K562 treated with DMSO at 1 percent for 4 hours (cell line): ENCODE data around the gene GDF3. TPM values are rescaled to one million over a fixed set of nuclear protein-coding genes. Genes with fewer than 3 reads are reported as not detected.

Experiments
- total RNA-seq: library from RNA; unstranded; fragments of 300-600 nt; gene quantifications from 2 replicates; pipeline ENCODE4 v1.2.3, GENCODE V29; 2022; ENCODE audit not compliant: insufficient read depth

The GDF3 gene
- total RNA-seq = not detected in 2 replicates

DNA sequence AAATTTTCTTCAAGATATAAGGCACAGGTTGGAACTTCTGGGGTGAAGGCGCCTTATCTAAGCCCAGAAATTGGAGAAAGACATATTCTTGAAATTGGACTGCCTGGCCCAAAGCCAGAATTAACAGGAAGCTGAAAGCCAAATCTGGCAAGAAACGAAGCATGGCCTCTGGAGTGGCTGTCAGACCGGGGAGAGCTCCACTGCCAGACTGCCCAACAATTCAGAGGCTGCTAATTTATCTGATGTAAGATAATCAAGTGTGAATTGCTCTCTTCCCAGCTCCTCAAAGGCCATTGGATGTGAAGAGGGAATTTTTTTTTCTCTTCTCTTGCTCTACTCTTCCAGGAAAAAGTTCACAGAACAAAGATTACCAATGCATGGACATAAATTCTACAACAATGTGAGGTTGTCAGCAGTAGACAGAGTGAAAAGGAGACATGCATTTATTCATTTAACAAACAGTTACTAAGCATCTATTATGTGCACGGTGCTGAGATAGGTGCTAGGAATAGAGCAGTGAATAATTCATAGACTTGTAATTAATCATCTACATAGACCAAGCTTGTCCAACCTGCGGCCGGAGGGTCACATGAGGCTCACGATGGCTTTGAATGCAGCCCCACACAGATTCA lies at the start of gene GDF3:
Gene GDF3 (minus strand): TSS at position 210 of the 632 bp plus-strand sequence. CDS start 47 bp downstream, at position 163.

DNA sequence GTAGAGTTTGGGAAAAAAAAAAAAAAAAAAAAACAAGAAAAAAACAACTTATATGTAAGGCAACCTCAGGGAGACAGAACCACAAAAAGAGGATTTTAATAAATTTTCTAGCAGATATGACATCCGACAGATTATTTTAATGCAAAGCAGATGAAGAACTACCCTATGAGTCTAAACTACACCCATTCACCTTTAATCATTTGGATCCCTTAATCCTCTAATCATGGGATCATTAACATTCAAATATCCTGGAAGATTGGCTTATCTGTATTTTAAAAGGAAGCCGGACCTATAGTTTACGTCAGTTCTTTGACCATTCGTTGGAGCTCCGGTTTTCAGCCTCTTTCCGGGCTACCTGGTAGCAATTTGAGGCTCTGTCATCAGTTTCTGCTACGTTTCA lies 15.6 kb upstream of the GDF3 start, which contains the start of gene DPPA3:
Gene DPPA3 (plus strand): TSS at position 301 of the 400 bp plus-strand sequence. CDS start 138 bp downstream, outside the sequence.

Other genes with a start within 250 kb of the GDF3 start
- gene CD163, start 192.0 kb downstream of the GDF3 start, total RNA-seq = not detected in 2 replicates
- not detected in 2 replicates for gene APOBEC1, start 29.9 kb downstream of the GDF3 start, total RNA-seq
- gene DPPA3, start 15.7 kb upstream of the GDF3 start, total RNA-seq = not detected in 2 replicates
- not detected in 2 replicates for gene CLEC4C, start 51.6 kb upstream of the GDF3 start, total RNA-seq
- gene NANOGNB, start 69.4 kb upstream of the GDF3 start, total RNA-seq = not detected in 2 replicates
- not detected in 2 replicates for gene NANOG, start 93.6 kb upstream of the GDF3 start, total RNA-seq
- gene SLC2A14, start 177.1 kb upstream of the GDF3 start, total RNA-seq = 0.38 TPM in 1 of 2 replicates, not detected in the other
- 27.8 and 30.0 TPM in 2 replicates for gene SLC2A3, start 240.4 kb upstream of the GDF3 start, total RNA-seq